ENCODE measurements around the gene KIN. TPM values are rescaled to one million over a fixed set of nuclear protein-coding genes. Genes with fewer than 3 reads are reported as not detected.
"Not testable (repeated sequence)": the region's sequence is repeated elsewhere in the genome, so short reads cannot be mapped to it uniquely, and the experiment has no call there.

The KIN gene
- polyA plus RNA-seq, 3 donors = 3.0 to 4.6 (median 3.1) TPM

GRCh38 chr10:7717767-7718166, 70.0 kb downstream of the KIN start:
- no peaks in the 10 kb centered on the region for H3K36me3 Mint-ChIP-seq
- H3K27ac ChIP-seq (ENCODE audit: low read depth in 1 of 2, low read length in 2 of 2) = no peak overlapping the region
- no peaks in the 10 kb centered on the region for H3K9me3 ChIP-seq (replicated peaks in 1 of 2; ENCODE audit: control insufficient read depth in 1 of 2, insufficient read depth in 1 of 2, low read length in 2 of 2)
- H3K4me2 ChIP-seq (replicated peaks; ENCODE audit: extremely low read depth, low read length, poor library complexity, severe bottlenecking) = no peak overlapping the region
- H3K79me2 ChIP-seq (ENCODE audit: insufficient read depth, low read length) = no peaks in the 10 kb centered on the region
- no peaks in the 10 kb centered on the region for H3K4me1 Mint-ChIP-seq
- no peak overlapping the region for H3K4me3 ChIP-seq (replicated peaks in 1 of 3; ENCODE audit: low read depth in 2 of 3, low read length in 3 of 3)
- no peak overlapping the region for H3K4me3 Mint-ChIP-seq
- no peaks in the 10 kb centered on the region for H3K4me1 ChIP-seq (ENCODE audit: control insufficient read depth in 1 of 2, insufficient read depth in 2 of 2, low read length in 2 of 2)
- intact Hi-C loops (cut with micrococcal nuclease) = no loop called here
- WGBS (ENCODE audit: insufficient coverage) = 70% methylated on average over 3 of the region's 5 CpGs
- H3K27me3 Mint-ChIP-seq (ENCODE audit: low read depth in 3 of 3) = peaks cover 2 to 8% (median 7%) of the 10 kb centered on the region in 3 donors
- H3K36me3 ChIP-seq (replicated peaks in 1 of 2; ENCODE audit: control insufficient read depth in 1 of 2, insufficient read depth in 2 of 2, low read length in 2 of 2) = no peaks in the 10 kb centered on the region
- DNase-seq = no peak
- no peaks in the 10 kb centered on the region for H4K20me1 ChIP-seq (ENCODE audit: insufficient read depth, low read length)
- no peak overlapping the region for H2AFZ ChIP-seq (ENCODE audit: insufficient read depth, low read depth, low read length, poor library complexity, severe bottlenecking)
- no peak for TF ChIP-seq CTCF (IDR thresholded peaks at IDR 0.05)
- H3K27ac Mint-ChIP-seq = no peak overlapping the region
- H3K9me3 Mint-ChIP-seq = peaks cover 0 to 2% (median 0%) of the 10 kb centered on the region in 7 donors
- H3K9ac ChIP-seq (ENCODE audit: insufficient read depth, low read length, poor library complexity, severe bottlenecking) = no peak overlapping the region
- H3K27me3 ChIP-seq (ENCODE audit: control insufficient read depth in 2 of 2, insufficient read depth in 2 of 2, low read length in 2 of 2) = no peaks in the 10 kb centered on the region

- TF ChIP-seq CTCF (IDR thresholded peaks at IDR 0.05) = no peak
- Histone ChIP-seq H3K36me3 (replicated peaks in 1 of 2; ENCODE audit: control insufficient read depth in 1 of 2, insufficient read depth in 2 of 2, low read length in 2 of 2) (no peaks in the 10 kb centered on the region), H3K9ac (ENCODE audit: insufficient read depth, low read length, poor library complexity, severe bottlenecking) (no peak overlapping the region), H3K4me2 (replicated peaks; ENCODE audit: extremely low read depth, low read length, poor library complexity, severe bottlenecking) (no peak overlapping the region), H3K79me2 (ENCODE audit: insufficient read depth, low read length) (no peaks in the 10 kb centered on the region), H3K4me3 (replicated peaks in 1 of 3; ENCODE audit: low read depth in 2 of 3, low read length in 3 of 3) (no peak overlapping the region), H4K20me1 (ENCODE audit: insufficient read depth, low read length) (no peaks in the 10 kb centered on the region), H3K27me3 (ENCODE audit: control insufficient read depth in 2 of 2, insufficient read depth in 2 of 2, low read length in 2 of 2) (no peaks in the 10 kb centered on the region), H3K27ac (ENCODE audit: low read depth in 1 of 2, low read length in 2 of 2) (no peak overlapping the region), H3K9me3 (replicated peaks in 1 of 2; ENCODE audit: control insufficient read depth in 1 of 2, insufficient read depth in 1 of 2, low read length in 2 of 2) (no peaks in the 10 kb centered on the region), H3K4me1 (ENCODE audit: control insufficient read depth in 1 of 2, insufficient read depth in 2 of 2, low read length in 2 of 2) (no peaks in the 10 kb centered on the region), H2AFZ (ENCODE audit: insufficient read depth, low read depth, low read length, poor library complexity, severe bottlenecking) (no peak overlapping the region)
- Mint-ChIP-seq H3K36me3 (no peaks in the 10 kb centered on the region), H3K4me3 (no peak overlapping the region), H3K27me3 (ENCODE audit: low read depth in 3 of 3) (peaks cover 0 to 7% (median 2%) of the 10 kb centered on the region in 3 donors), H3K27ac (no peak overlapping the region), H3K9me3 (peaks cover 0 to 4% (median 0%) of the 10 kb centered on the region in 7 donors), H3K4me1 (no peaks in the 10 kb centered on the region)
- intact Hi-C loops (cut with micrococcal nuclease) = no loop called here
- WGBS (ENCODE audit: insufficient coverage) = 83% methylated on average over 4 of the region's 7 CpGs
- no peak for DNase-seq
Observed at GRCh38 chr10:7715515-7715914, 72.3 kb downstream of the KIN start.

- H3K36me3 Mint-ChIP-seq; H4K20me1 ChIP-seq (ENCODE audit: insufficient read depth, low read length); H3K27me3 ChIP-seq (ENCODE audit: control insufficient read depth in 2 of 2, insufficient read depth in 2 of 2, low read length in 2 of 2); H2AFZ ChIP-seq (ENCODE audit: insufficient read depth, low read depth, low read length, poor library complexity, severe bottlenecking); H3K4me2 ChIP-seq (replicated peaks; ENCODE audit: extremely low read depth, low read length, poor library complexity, severe bottlenecking); H3K79me2 ChIP-seq (ENCODE audit: insufficient read depth, low read length); H3K4me1 ChIP-seq (ENCODE audit: control insufficient read depth in 1 of 2, insufficient read depth in 2 of 2, low read length in 2 of 2); H3K4me1 Mint-ChIP-seq; H3K4me3 ChIP-seq (replicated peaks in 1 of 3; ENCODE audit: low read depth in 2 of 3, low read length in 3 of 3); DNase-seq; H3K4me3 Mint-ChIP-seq; H3K27ac ChIP-seq (ENCODE audit: low read depth in 1 of 2, low read length in 2 of 2); H3K9me3 ChIP-seq (replicated peaks in 1 of 2; ENCODE audit: control insufficient read depth in 1 of 2, insufficient read depth in 1 of 2, low read length in 2 of 2); H3K27ac Mint-ChIP-seq; H3K9ac ChIP-seq (ENCODE audit: insufficient read depth, low read length, poor library complexity, severe bottlenecking); intact Hi-C loops (cut with micrococcal nuclease); H3K9me3 Mint-ChIP-seq; H3K36me3 ChIP-seq (replicated peaks in 1 of 2; ENCODE audit: control insufficient read depth in 1 of 2, insufficient read depth in 2 of 2, low read length in 2 of 2): not testable (repeated sequence)
- H3K27me3 Mint-ChIP-seq (ENCODE audit: low read depth in 3 of 3) = peaks cover 3 to 15% (median 4%) of the 10 kb centered on the region in 3 donors
- 100% methylated on average over 1 of the region's 5 CpGs for whole genome bisulfite sequencing (ENCODE audit: insufficient coverage)
Observed at GRCh38 chr10:7711075-7711474, 76.7 kb downstream of the KIN start.

Data from CD14-positive monocyte (primary cell).